Spleen (tissue), 11 donors: ENCODE data around the gene MCM3AP. TPM values are rescaled to one million over a fixed set of nuclear protein-coding genes. Genes with fewer than 3 reads are reported as not detected.

Experiments
- DNase-seq: peaks from one replicate; pipeline ENCODE4 v3.0.0-alpha.2; 2020
- H3K27ac ChIP-seq, 8 donors: fragments of 200-600 bp; sonication (generic) in 7 of 8; 1 replicate in 4 of 8; 2 replicates in 4 of 8; pipeline versions ENCODE4 v1.5.0 to v1.8.0; 2016 to 2021; ENCODE audit warnings: inconsistent platforms in 4 of 8, mild to moderate bottlenecking in 4 of 8, moderate library complexity in 1 of 8
- H3K27me3 ChIP-seq, 7 donors: fragments of 200-600 bp; sonication (generic) in 6 of 7; replicated peaks in 1 of 7; 1 replicate in 4 of 7; 2 replicates in 3 of 7; pipeline versions ENCODE4 v1.5.0 to v1.8.0; 2016 to 2021; ENCODE audit warnings: inconsistent platforms in 3 of 7, mild to moderate bottlenecking in 1 of 7
- H3K36me3 ChIP-seq, 6 donors: fragments of 200-600 bp; sonication (generic) in 5 of 6; 1 replicate in 4 of 6; 2 replicates in 2 of 6; pipeline versions ENCODE4 v1.5.0 to v1.8.0; 2016 to 2021; ENCODE audit warnings: inconsistent platforms in 2 of 6
- H3K4me1 ChIP-seq, 6 donors: fragments of 200-600 bp; sonication (generic) in 5 of 6; 1 replicate in 3 of 6; 2 replicates in 3 of 6; pipeline versions ENCODE4 v1.5.0 to v1.8.0; 2016 to 2021; ENCODE audit warnings: inconsistent platforms in 3 of 6
- H3K4me3 ChIP-seq, 8 donors: fragments of 200-600 bp; sonication (generic) in 7 of 8; 1 replicate in 4 of 8; 2 replicates in 4 of 8; pipeline versions ENCODE4 v1.5.0 to v1.8.0; 2016 to 2021; ENCODE audit warnings: inconsistent platforms in 4 of 8, mild to moderate bottlenecking in 4 of 8, moderate library complexity in 2 of 8
- H3K9me3 ChIP-seq, 8 donors: fragments of 200-600 bp; sonication (generic) in 7 of 8; 1 replicate in 4 of 8; 2 replicates in 4 of 8; pipeline versions ENCODE4 v1.5.0 to v1.8.0; 2016 to 2021; ENCODE audit warnings: inconsistent platforms in 4 of 8
- POLR2A ChIP-seq, 3 donors: fragments of 450-650 bp; IDR thresholded peaks; one replicate each; pipeline ENCODE4 v1.5.1; 2017; ENCODE audit warnings: antibody characterized with exemption in 3 of 3, mild to moderate bottlenecking in 1 of 3
- POLR2AphosphoS5 ChIP-seq, 3 donors: sonication (generic); formaldehyde crosslinking; IDR thresholded peaks; one replicate each; pipeline ENCODE4 v1.5.1; 2017; ENCODE audit warnings: antibody characterized with exemption in 3 of 3
- WGBS, 5 donors: extraction: QIAGEN DNeasy Blood & Tissue Kit in 3 of 5; methylation state at CpG; one replicate each; pipeline versions ENCODE4 v1.1.5 to v1.1.7; 2013 to 2018; 5-methylcytosine and 5-hydroxymethylcytosine counted together
- intact Hi-C: fragments of 100-400 bp; cut with DNase I; formaldehyde crosslinking; loops from one replicate; pipeline ENCODE4 v1.15.0; 2023; ENCODE audit warnings: low total_unique reads
- polyA plus RNA-seq, 3 donors: library from polyadenylated mRNA; stranded (reverse); fragments of 200-250 nt; gene quantifications; one replicate each; pipeline ENCODE4 v1.2.1, GENCODE V29; 2013
- total RNA-seq, 7 donors: library from RNA; depleted of rRNA in 3 of 7; stranded (reverse); fragments of >200 nt in 3 of 7; fragmentation: NEBNext Ultra II Directional in 4 of 7; extraction: Animal tissue kit (Norgen Biotek cat#: 25700) in 4 of 7; gene quantifications; one replicate each; pipeline versions ENCODE4 v1.1.0 to v1.2.1, GENCODE V29; 2016 to 2021
- TF ChIP-seq, protein P1 (sequence below), 11 experiments: fragments of 200-600 bp in 7 of 11; fragments of 450-650 bp in 4 of 11; sonication (generic) in 4 of 11; IDR thresholded peaks in 8 of 11; conservative IDR thresholded peaks in 3 of 11; 1 replicate in 7 of 11; 2 replicates in 4 of 11; pipeline versions ENCODE4 v1.4.0 to v1.8.0; 2016 to 2021; ENCODE audit warnings: antibody characterized with exemption in 11 of 11, inconsistent platforms in 4 of 11, mild to moderate bottlenecking in 1 of 11
- donor health status: healthy with polysubstance abuse.
- donor health status: DM: no; HTN: no; CAD: no; lungs with moderate emphysema.
- donor health status: DM: no; HTN: no; CAD: no.
- donor health status: Bipolar disorder and iron deficiency.
- donor health status: healthy.
- donor health status: DM: no; HTN: no; CAD: no.
- donor health status: DM: yes; HTN: yes; CAD: no.

Gene MCM3AP
- total and polyA plus RNA-seq, 10 donors = 35.2 to 144 (median 103) TPM

DNA sequence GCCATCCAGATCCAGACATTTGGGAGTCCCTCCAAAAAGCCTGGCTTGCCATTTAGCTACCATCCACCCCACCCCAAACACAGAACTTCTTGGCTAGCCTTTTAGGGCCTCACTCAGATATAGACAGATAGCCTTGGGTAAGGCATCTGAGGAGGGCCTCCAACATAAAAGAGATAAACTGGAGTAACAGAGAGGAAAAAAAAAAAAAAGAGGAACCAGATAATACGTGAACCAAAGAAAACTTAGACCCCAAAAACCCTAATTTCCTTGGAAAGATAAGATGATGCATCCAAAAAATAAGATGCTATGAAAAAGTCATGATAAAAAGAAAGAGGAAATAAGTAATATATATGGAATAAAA is 37.0 kb downstream of the MCM3AP start:
- H3K27me3 ChIP-seq = no peaks in the 10 kb centered on the region

DNA sequence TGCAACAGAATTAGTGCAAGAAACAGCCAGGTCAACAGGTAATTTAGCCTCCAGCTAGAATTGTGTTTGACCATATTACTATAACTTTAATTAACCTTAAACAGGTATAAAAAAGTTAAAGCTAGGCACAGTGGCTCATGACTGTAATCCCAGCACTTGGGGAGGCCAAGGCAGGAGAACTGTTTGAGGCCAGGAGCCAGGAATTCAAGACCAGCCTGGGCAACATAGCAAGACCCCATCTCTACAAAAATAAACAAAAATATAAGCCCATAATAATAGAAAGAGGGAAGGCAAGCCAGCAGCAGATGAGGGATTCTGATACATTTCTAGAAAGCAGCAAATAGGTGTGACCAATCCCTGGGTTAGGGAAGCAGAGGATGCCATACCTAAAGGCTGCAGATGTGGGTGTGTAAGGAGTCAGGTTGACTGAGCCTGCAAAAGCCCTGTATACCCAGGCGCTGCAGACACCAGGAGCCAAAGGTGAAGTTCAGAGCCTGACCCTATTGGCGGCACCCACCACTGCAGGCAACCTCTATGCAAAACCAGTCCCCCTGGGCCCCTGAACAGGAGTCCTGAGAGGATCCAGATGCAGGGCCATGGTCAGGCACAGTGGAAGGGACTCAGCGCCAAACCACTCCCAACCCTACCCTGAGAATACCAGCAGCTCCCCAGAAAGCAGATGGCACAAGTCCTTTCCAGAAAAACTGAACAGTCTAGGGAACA is 37.6 kb downstream of the MCM3AP start:
- TF ChIP-seq, protein P1, sequence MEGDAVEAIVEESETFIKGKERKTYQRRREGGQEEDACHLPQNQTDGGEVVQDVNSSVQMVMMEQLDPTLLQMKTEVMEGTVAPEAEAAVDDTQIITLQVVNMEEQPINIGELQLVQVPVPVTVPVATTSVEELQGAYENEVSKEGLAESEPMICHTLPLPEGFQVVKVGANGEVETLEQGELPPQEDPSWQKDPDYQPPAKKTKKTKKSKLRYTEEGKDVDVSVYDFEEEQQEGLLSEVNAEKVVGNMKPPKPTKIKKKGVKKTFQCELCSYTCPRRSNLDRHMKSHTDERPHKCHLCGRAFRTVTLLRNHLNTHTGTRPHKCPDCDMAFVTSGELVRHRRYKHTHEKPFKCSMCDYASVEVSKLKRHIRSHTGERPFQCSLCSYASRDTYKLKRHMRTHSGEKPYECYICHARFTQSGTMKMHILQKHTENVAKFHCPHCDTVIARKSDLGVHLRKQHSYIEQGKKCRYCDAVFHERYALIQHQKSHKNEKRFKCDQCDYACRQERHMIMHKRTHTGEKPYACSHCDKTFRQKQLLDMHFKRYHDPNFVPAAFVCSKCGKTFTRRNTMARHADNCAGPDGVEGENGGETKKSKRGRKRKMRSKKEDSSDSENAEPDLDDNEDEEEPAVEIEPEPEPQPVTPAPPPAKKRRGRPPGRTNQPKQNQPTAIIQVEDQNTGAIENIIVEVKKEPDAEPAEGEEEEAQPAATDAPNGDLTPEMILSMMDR (IDR thresholded peaks at IDR 0.05 in 8 of 11, conservative IDR thresholded peaks at IDR 0.05 in 3 of 11) = no peak
- TF ChIP-seq POLR2A (IDR thresholded peaks at IDR 0.05) (no peak), POLR2AphosphoS5 (IDR thresholded peaks at IDR 0.05) (no peak)
- H3K4me3 ChIP-seq = no peak overlapping the region
- intact Hi-C loops = no loop called here
- H3K4me1 ChIP-seq = peaks cover 0 to 7% (median 0%) of the 10 kb centered on the region in 6 donors
- H3K36me3 ChIP-seq = peaks cover 11 to 100% (median 93%) of the 10 kb centered on the region in 6 donors
- no peaks in the 10 kb centered on the region for H3K9me3 ChIP-seq
- DNase-seq = no peak
- H3K27ac ChIP-seq = no peak overlapping the region
- 73 to 100% (median 95%) methylated on average over 3 of the region's 3 CpGs for WGBS, 5 donors
- no peaks in the 10 kb centered on the region for H3K27me3 ChIP-seq

More for the DNA sequence above, 37.0 kb downstream of the MCM3AP start:
- no peak for TF ChIP-seq POLR2AphosphoS5 (IDR thresholded peaks at IDR 0.05)
- TF ChIP-seq, protein P1 (IDR thresholded peaks at IDR 0.05 in 8 of 11, conservative IDR thresholded peaks at IDR 0.05 in 3 of 11) = no peak
- no peak for TF ChIP-seq POLR2A (IDR thresholded peaks at IDR 0.05)
- no peak for DNase-seq
- H3K4me1 ChIP-seq = peaks cover 0 to 9% (median 0%) of the 10 kb centered on the region in 6 donors
- H3K36me3 ChIP-seq = peaks cover 9 to 100% (median 91%) of the 10 kb centered on the region in 6 donors
- no peak overlapping the region for H3K27ac ChIP-seq
- WGBS, 5 donors = 67 to 80% (median 78%) methylated on average over 1 of the region's 1 CpG
- H3K9me3 ChIP-seq = no peaks in the 10 kb centered on the region
- H3K4me3 ChIP-seq = no peak overlapping the region
- intact Hi-C loops = no loop called here

DNA sequence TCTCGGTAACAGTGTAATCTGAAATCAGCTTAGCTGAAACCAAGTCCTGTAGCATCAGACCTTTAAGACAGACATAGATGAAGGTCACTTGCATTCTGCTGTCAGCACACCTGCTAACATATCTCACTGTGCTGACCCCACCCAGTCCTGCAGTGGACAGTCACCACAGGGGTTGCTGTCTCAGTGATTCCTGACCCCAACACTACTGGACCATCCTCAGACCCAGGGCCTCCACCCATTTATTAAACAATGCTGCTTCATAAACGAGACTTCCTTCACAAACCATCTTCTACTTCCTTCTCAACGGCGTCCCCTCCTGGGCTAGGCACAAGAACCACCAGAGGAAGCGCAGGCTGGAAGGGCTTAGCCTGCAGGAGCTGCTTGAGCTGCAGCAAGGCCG is 39.1 kb downstream of the MCM3AP start:
- no peaks in the 10 kb centered on the region for H3K27me3 ChIP-seq
- H3K9me3 ChIP-seq = no peaks in the 10 kb centered on the region
- H3K27ac ChIP-seq = no peak overlapping the region
- DNase-seq = no peak
- no peak overlapping the region for H3K4me3 ChIP-seq
- H3K4me1 ChIP-seq = peaks cover 0 to 7% (median 0%) of the 10 kb centered on the region in 6 donors
- intact Hi-C loops = no loop called here
- TF ChIP-seq POLR2A (IDR thresholded peaks at IDR 0.05) = no peak
- peak in 1 of 3 donors; percentile 32 for TF ChIP-seq POLR2AphosphoS5 (IDR thresholded peaks at IDR 0.05)
- TF ChIP-seq, protein P1 (IDR thresholded peaks at IDR 0.05 in 8 of 11, conservative IDR thresholded peaks at IDR 0.05 in 3 of 11) = no peak
- H3K36me3 ChIP-seq = peaks cover 11 to 100% (median 93%) of the 10 kb centered on the region in 6 donors
- WGBS, 5 donors = 82 to 92% (median 84%) methylated on average over 6 of the region's 6 CpGs

DNA sequence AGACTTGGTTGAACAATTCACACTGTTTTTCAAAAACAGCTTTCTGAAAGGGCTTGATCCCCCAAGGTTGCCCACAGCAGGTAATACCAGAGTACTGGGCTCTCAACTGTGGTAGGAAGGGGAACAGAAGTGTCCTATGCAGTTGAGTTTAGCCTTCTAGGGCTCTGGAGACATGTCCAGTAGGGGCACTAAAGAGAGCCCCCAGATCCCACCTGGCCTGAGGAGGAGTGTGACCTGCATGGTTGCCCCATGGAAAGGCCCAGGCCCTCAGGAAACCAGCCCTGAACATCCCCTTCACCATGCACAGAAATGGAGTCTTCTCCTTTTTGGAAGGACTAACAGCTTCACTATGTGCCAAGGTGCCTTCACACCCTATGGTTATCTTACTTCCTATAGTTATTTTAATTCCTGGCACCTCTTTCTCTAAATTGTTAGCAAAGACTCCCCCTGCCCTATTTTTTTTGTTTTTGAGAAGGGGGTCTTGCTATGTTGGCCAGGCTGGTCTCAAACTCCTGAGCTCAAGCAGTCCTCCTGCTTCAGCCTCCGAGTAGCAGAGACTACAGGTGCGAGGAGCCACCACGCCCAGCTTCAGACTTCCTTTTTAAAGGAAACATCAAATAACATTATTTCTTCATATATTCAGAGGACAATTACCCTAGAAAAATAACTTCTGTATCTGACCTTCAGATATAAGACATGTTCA is 40.0 kb downstream of the MCM3AP start:
- WGBS, 5 donors = 65 to 93% (median 83%) methylated on average over 3 of the region's 3 CpGs
- Histone ChIP-seq H3K4me1 (no peaks in the 10 kb centered on the region), H3K27ac (no peak overlapping the region), H3K4me3 (no peak overlapping the region), H3K36me3 (peaks cover 11 to 100% (median 93%) of the 10 kb centered on the region in 6 donors), H3K9me3 (no peaks in the 10 kb centered on the region), H3K27me3 (no peaks in the 10 kb centered on the region)
- intact Hi-C loops = no loop called here
- DNase-seq = no peak
- TF ChIP-seq, protein P1 (IDR thresholded peaks at IDR 0.05 in 8 of 11, conservative IDR thresholded peaks at IDR 0.05 in 3 of 11) = no peak
- no peak for TF ChIP-seq POLR2AphosphoS5 (IDR thresholded peaks at IDR 0.05)
